PC-3 (cell line): Measurements from ENCODE around the gene HNRNPC. TPM values are rescaled to one million over a fixed set of nuclear protein-coding genes. Genes with fewer than 3 reads are reported as not detected.
"Not testable (repeated sequence)": the region's sequence is repeated elsewhere in the genome, so short reads cannot be mapped to it uniquely, and the experiment has no call there.

ENCODE experiments used
- ATAC-seq: fragments of 200-7000 bp; cut with Tn5 transposase; 2 replicates; pipeline ENCODE4 v1.9.1; 2020; ENCODE audit warnings: mild to moderate bottlenecking, moderate library complexity
- BruUV-seq: library from RNA; stranded (reverse); fragments of 400-500 nt; replicated peaks from 2 replicates; lab custom pipeline; 2021; lab: Mats Ljungman, UMichigan
- CTCF ChIA-PET: fragments of 300-600 bp; sonication (Branson Sonifier 250); formaldehyde crosslinking; loops from one replicate; lab custom pipeline; 2022; ENCODE audit warnings: antibody characterized with exemption; lab: Charles Lee
- POLR2A ChIA-PET: fragments of 300-600 bp; sonication (Branson Sonifier 250); formaldehyde crosslinking; loops from one replicate; lab custom pipeline; 2022; ENCODE audit warnings: antibody characterized with exemption; ENCODE audit not compliant: unreplicated experiment; lab: Charles Lee
- DNase-seq: peaks from one replicate; pipeline ENCODE4 v3.0.0-alpha.2; 2015
- H2AFZ ChIP-seq: fragments of 300-600 bp; sonication (generic); 2 replicates; pipeline ENCODE4 v1.6.0; 2016; ENCODE audit warnings: antibody characterized with exemption, low read length
- H3F3A ChIP-seq: fragments of 300-600 bp; sonication (generic); one replicate; pipeline ENCODE4 v1.6.0; 2017; ENCODE audit warnings: antibody characterized with exemption, low read length, control low read depth, mild to moderate bottlenecking; ENCODE audit not compliant: unreplicated experiment
- H3K27ac ChIP-seq: fragments of 300-600 bp; sonication (generic); 2 replicates; pipeline ENCODE4 v1.5.1; 2016; ENCODE audit warnings: mild to moderate bottlenecking, low read length
- H3K27me3 ChIP-seq: fragments of 300-600 bp; sonication (generic); 2 replicates; pipeline ENCODE4 v1.6.1; 2016; ENCODE audit warnings: low read length, mixed read lengths
- H3K36me3 ChIP-seq: fragments of 300-600 bp; sonication (generic); 2 replicates; pipeline ENCODE4 v1.6.1; 2016; ENCODE audit warnings: low read depth, mixed run types, low read length, mixed read lengths
- H3K4me1 ChIP-seq: fragments of 300-600 bp; sonication (generic); 2 replicates; pipeline ENCODE4 v1.5.1; 2016; ENCODE audit warnings: low read length; ENCODE audit not compliant: insufficient read depth
- H3K4me2 ChIP-seq: fragments of 300-600 bp; sonication (generic); 2 replicates; pipeline ENCODE4 v1.6.0; 2016; ENCODE audit warnings: low read length
- H3K4me3 ChIP-seq: fragments of 300-600 bp; sonication (generic); 2 replicates; pipeline ENCODE4 v1.5.1; 2016; ENCODE audit warnings: mild to moderate bottlenecking, low read length, mixed read lengths
- H3K79me2 ChIP-seq: fragments of 300-600 bp; sonication (generic); 2 replicates; pipeline ENCODE4 v1.6.1; 2017; ENCODE audit warnings: low read length, mixed read lengths
- H3K9ac ChIP-seq: fragments of 300-600 bp; sonication (generic); 2 replicates; pipeline ENCODE4 v1.6.0; 2016; ENCODE audit warnings: mild to moderate bottlenecking, low read length
- H3K9me2 ChIP-seq: fragments of 300-600 bp; sonication (generic); replicated peaks from 2 replicates; pipeline ENCODE4 v1.6.1; 2016; ENCODE audit warnings: mixed run types, low read length, mixed read lengths
- H3K9me3 ChIP-seq: fragments of 300-600 bp; sonication (generic); 2 replicates; pipeline ENCODE4 v1.6.1; 2016; ENCODE audit warnings: low read length, mixed read lengths
- H4K20me1 ChIP-seq: fragments of 300-600 bp; sonication (generic); 2 replicates; pipeline ENCODE4 v1.6.1; 2016; ENCODE audit warnings: low read length, mixed read lengths
- CTCF ChIP-seq: fragments of 300-600 bp; sonication (generic); conservative IDR thresholded peaks from 2 replicates; pipeline ENCODE4 v1.5.1; 2017; ENCODE audit warnings: antibody characterized with exemption, low read depth, mild to moderate bottlenecking, low read length
- EZH2 ChIP-seq: fragments of 300-600 bp; sonication (generic); IDR thresholded peaks from one replicate; pipeline ENCODE4 v1.6.1; 2017; ENCODE audit warnings: antibody characterized with exemption, mild to moderate bottlenecking, low read length; ENCODE audit not compliant: unreplicated experiment
- EZH2phosphoT487 ChIP-seq: fragments of 300-600 bp; sonication (generic); IDR thresholded peaks from 2 replicates; pipeline ENCODE4 v1.6.1; 2018; ENCODE audit warnings: mild to moderate bottlenecking, antibody characterized with exemption, low read length, borderline replicate concordance
- intact Hi-C: fragments of 100-400 bp; cut with micrococcal nuclease; formaldehyde crosslinking; loops from 2 replicates; pipeline ENCODE4 v1.9.0; 2023
- total RNA-seq: library from RNA; depleted of rRNA; stranded (reverse); fragments of >200 nt; gene quantifications from 2 replicates; pipeline ENCODE4 v1.2.3, GENCODE V29; 2014

Gene HNRNPC
- total RNA-seq, 1 experiment from 2014 or later = 682 TPM

GRCh38 chr14:21215130-21215878, 53.9 kb downstream of the HNRNPC start:
- BruUV-seq = no TSS peak
- Histone ChIP-seq H3K27ac (no peak overlapping the region), H3K9me3 (no peaks in the 10 kb centered on the region), H3K4me2 (no peak overlapping the region), H2AFZ (no peak overlapping the region), H3K4me1 (peaks cover 27% of the 10 kb centered on the region), H3F3A (peaks cover 4% of the 10 kb centered on the region), H4K20me1 (peaks cover 88% of the 10 kb centered on the region), H3K4me3 (no peak overlapping the region), H3K79me2 (peaks cover 84% of the 10 kb centered on the region), H3K36me3 (peaks cover 81% of the 10 kb centered on the region), H3K27me3 (no peaks in the 10 kb centered on the region), H3K9me2 (no peaks in the 10 kb centered on the region), H3K9ac (no peak overlapping the region)
- ATAC-seq = no peak
- POLR2A ChIA-PET = no interaction called here
- CTCF ChIA-PET = no interaction called here
- intact Hi-C loops = no loop called here
- no peak for DNase-seq
- TF ChIP-seq EZH2phosphoT487 (no peak), CTCF (no peak), EZH2 (no peak)

- Histone ChIP-seq H3K9ac (no peak overlapping the region), H3K4me3 (no peak overlapping the region), H3K36me3 (peaks cover 86% of the 10 kb centered on the region), H3K27me3 (no peaks in the 10 kb centered on the region), H3K4me1 (peaks cover 11% of the 10 kb centered on the region), H3K27ac (no peak overlapping the region), H3K79me2 (peaks cover 67% of the 10 kb centered on the region), H3K9me2 (no peaks in the 10 kb centered on the region), H2AFZ (no peak overlapping the region), H3K9me3 (no peaks in the 10 kb centered on the region), H3K4me2 (no peak overlapping the region), H3F3A (no peaks in the 10 kb centered on the region), H4K20me1 (peaks cover 88% of the 10 kb centered on the region)
- DNase-seq (no peak), ATAC-seq (no peak)
- no TSS peak for BruUV-seq
- intact Hi-C loops = no loop called here
- no peak for TF ChIP-seq EZH2phosphoT487
- no peak for TF ChIP-seq CTCF
- no peak for TF ChIP-seq EZH2
- POLR2A ChIA-PET = no interaction called here
- CTCF ChIA-PET = no interaction called here
These were observed 55.6 kb downstream of the HNRNPC start for GRCh38 chr14:21213652-21214051.

GRCh38 chr14:21212824-21213223, 56.4 kb downstream of the HNRNPC start:
- DNase-seq, intact Hi-C loops, POLR2A ChIA-PET: not testable (repeated sequence)

More at GRCh38 chr14:21212824-21213223, 56.4 kb downstream of the HNRNPC start:
- H3K9me3 ChIP-seq, H3F3A ChIP-seq, H3K4me1 ChIP-seq, H3K4me3 ChIP-seq, H2AFZ ChIP-seq, H3K27ac ChIP-seq, BruUV-seq, H3K9ac ChIP-seq, H3K9me2 ChIP-seq, H3K4me2 ChIP-seq, H3K27me3 ChIP-seq, ATAC-seq, CTCF ChIA-PET: not testable (repeated sequence)
- peaks cover 60% of the 10 kb centered on the region for H3K79me2 ChIP-seq
- H4K20me1 ChIP-seq = peaks cover 88% of the 10 kb centered on the region
- peaks cover 93% of the 10 kb centered on the region for H3K36me3 ChIP-seq
